Measurements from ENCODE around the gene ERCC4. TPM values are rescaled to one million over a fixed set of nuclear protein-coding genes. Genes with fewer than 3 reads are reported as not detected.

The ERCC4 gene
- total RNA-seq, 4 donors from 2014 or later: 5.3 to 22.6 (median 15.9) TPM

DNA sequence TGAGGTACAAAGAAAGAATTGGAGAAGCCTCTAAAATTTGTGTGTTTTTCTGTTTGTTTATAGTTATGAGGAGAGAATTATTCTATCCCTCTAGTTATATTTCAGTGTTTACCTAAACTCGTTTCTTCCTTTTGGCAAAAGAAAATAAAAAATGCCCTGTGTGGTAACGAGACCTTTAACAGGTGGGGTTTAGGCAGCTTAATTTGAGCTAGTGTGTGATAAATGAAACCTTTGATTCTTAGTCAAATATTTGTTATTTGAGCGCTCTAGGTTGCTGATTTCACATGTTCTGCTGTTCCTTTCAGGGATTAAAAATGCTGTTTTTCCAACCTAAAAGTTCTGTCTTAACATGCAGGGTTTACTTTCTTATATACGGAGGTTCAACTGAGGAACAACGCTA is 17.5 kb downstream of the ERCC4 start:
- H3K27me3 ChIP-seq: no peaks in the 10 kb centered on the region
- TF ChIP-seq, protein P1, sequence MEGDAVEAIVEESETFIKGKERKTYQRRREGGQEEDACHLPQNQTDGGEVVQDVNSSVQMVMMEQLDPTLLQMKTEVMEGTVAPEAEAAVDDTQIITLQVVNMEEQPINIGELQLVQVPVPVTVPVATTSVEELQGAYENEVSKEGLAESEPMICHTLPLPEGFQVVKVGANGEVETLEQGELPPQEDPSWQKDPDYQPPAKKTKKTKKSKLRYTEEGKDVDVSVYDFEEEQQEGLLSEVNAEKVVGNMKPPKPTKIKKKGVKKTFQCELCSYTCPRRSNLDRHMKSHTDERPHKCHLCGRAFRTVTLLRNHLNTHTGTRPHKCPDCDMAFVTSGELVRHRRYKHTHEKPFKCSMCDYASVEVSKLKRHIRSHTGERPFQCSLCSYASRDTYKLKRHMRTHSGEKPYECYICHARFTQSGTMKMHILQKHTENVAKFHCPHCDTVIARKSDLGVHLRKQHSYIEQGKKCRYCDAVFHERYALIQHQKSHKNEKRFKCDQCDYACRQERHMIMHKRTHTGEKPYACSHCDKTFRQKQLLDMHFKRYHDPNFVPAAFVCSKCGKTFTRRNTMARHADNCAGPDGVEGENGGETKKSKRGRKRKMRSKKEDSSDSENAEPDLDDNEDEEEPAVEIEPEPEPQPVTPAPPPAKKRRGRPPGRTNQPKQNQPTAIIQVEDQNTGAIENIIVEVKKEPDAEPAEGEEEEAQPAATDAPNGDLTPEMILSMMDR (IDR thresholded peaks at IDR 0.05): no peak
- no peak for TF ChIP-seq POLR2A (IDR thresholded peaks at IDR 0.05)
- H3K27ac ChIP-seq: peak overlapping the region in 1 of 2 donors; percentile 34
- H3K36me3 ChIP-seq: no peaks in the 10 kb centered on the region
- intact Hi-C loops (cut with DNase I; ENCODE audit: low total_unique reads): no loop called here
- H3K4me3 ChIP-seq: no peak overlapping the region
- H3K9me3 ChIP-seq: no peaks in the 10 kb centered on the region
- no peaks in the 10 kb centered on the region for H3K4me1 ChIP-seq
- DNase-seq: no peak

DNA sequence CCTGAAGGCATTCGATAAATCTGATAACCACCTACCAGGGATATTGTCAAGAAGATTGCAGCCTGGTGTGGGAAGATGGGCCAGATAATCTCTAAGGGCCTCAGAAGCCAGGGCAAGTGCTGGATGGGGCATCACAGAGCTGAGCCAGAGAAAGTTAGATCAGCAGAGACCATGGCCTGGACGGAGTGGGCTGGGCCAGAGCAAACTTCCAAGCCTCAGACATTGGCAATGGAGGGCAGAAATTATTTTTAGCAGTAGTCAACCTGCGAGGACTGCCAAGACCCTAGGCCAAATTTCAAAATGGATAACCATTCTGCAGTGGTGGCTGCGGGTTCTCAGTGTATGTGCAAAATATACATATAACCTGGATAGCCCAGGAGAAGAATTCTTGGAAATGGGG is 18.5 kb downstream of the ERCC4 start:
- Histone ChIP-seq H3K27me3 (no peaks in the 10 kb centered on the region), H3K4me3 (no peak overlapping the region), H3K36me3 (no peaks in the 10 kb centered on the region), H3K9me3 (no peaks in the 10 kb centered on the region), H3K4me1 (no peaks in the 10 kb centered on the region), H3K27ac (no peak overlapping the region)
- intact Hi-C loops (cut with DNase I; ENCODE audit: low total_unique reads): no loop called here
- TF ChIP-seq, protein P1 (IDR thresholded peaks at IDR 0.05): no peak
- TF ChIP-seq POLR2A (IDR thresholded peaks at IDR 0.05): no peak
- no peak for DNase-seq

DNA sequence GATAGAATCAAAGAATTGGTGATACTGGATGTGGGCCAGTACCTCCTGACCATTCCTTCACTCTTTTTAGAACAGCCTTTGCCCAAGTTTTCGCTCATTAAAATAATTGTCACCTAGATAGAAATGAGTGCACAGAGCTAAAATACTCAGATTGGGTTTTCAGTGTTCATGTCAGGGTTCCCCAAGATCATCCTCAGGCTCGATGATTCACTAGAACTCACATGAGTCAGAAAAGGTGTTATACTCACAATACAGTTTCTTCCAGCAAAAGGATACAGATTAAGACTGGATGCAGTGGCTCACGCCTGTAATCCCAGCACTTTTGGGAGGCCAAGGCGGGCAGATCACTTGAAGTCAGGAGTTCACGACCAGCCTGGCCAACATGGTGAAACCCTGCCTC is 19.9 kb downstream of the ERCC4 start:
- H3K9me3 ChIP-seq: no peaks in the 10 kb centered on the region
- H3K4me1 ChIP-seq: no peaks in the 10 kb centered on the region
- H3K36me3 ChIP-seq: no peaks in the 10 kb centered on the region
- H3K27me3 ChIP-seq: no peaks in the 10 kb centered on the region
- no peak for TF ChIP-seq POLR2A (IDR thresholded peaks at IDR 0.05)
- TF ChIP-seq, protein P1 (IDR thresholded peaks at IDR 0.05): no peak
- no peak for DNase-seq
- H3K27ac ChIP-seq: no peak overlapping the region
- intact Hi-C loops (cut with DNase I; ENCODE audit: low total_unique reads): no loop called here
- H3K4me3 ChIP-seq: no peak overlapping the region

DNA sequence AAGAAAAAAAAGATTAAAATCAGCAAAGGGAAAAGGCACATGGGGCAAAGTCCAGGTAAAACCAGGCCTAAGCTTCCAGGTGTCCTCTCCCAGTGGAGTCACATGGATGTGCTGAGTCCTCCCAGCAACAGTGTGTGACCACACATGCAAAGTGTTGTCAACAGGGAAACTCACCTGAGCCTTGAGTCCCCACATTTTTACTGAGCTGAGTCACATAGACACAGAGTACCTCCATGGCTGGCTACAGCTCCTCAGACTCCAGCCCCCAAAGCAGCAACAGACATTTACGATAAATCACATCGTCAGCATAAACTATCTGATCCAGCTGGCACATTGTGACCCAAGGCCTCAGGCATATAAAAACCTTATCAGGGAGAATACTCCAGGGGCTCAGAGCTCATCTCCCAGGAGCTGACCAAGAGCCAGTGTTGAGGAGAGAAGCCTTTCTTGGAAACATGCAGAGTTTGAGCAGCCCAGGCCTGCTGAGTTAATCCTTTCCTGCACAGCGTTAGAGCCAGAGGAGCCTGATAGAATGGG is 20.5 kb downstream of the ERCC4 start:
- Histone ChIP-seq H3K27ac (no peak overlapping the region), H3K9me3 (no peaks in the 10 kb centered on the region), H3K36me3 (no peaks in the 10 kb centered on the region), H3K4me1 (no peaks in the 10 kb centered on the region), H3K4me3 (no peak overlapping the region), H3K27me3 (no peaks in the 10 kb centered on the region)
- TF ChIP-seq, protein P1 (IDR thresholded peaks at IDR 0.05): no peak
- TF ChIP-seq POLR2A (IDR thresholded peaks at IDR 0.05): no peak
- intact Hi-C loops (cut with DNase I; ENCODE audit: low total_unique reads): no loop called here
- DNase-seq: no peak

DNA sequence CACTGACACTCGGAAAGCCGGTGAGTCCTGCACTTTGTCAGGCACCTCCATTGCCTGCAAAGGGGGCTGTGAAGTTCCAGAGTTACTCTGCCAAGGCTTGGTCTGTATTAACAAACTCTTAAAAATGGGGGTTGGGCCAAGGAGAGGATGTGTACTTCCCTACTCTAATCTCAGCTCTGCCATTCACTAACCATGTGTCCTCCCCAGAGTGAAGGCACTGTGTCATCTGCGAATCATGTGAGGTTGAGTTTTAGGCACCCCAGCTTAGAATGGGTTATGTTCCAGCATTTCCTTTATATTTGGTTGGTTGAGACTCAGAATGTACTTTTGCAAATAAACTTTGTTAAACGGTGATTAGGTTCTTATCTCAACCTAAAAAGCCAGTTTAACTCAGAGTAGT is 24.9 kb downstream of the ERCC4 start:
- Histone ChIP-seq H3K4me3 (no peak overlapping the region), H3K4me1 (no peaks in the 10 kb centered on the region), H3K9me3 (no peaks in the 10 kb centered on the region), H3K27me3 (no peaks in the 10 kb centered on the region), H3K36me3 (no peaks in the 10 kb centered on the region), H3K27ac (no peak overlapping the region)
- no peak for TF ChIP-seq POLR2A (IDR thresholded peaks at IDR 0.05)
- TF ChIP-seq, protein P1 (IDR thresholded peaks at IDR 0.05): no peak
- intact Hi-C loops (cut with DNase I; ENCODE audit: low total_unique reads): no loop called here
- no peak for DNase-seq
